ENCODE measurements around the gene CCER1. TPM values are rescaled to one million over a fixed set of nuclear protein-coding genes. Genes with fewer than 3 reads are reported as not detected.

The CCER1 gene
- total and polyA plus RNA-seq, 9 of the 15 experiments (the other 6 are each of a cell fraction or from before 2014, with no cell fraction given): not detected

DNA sequence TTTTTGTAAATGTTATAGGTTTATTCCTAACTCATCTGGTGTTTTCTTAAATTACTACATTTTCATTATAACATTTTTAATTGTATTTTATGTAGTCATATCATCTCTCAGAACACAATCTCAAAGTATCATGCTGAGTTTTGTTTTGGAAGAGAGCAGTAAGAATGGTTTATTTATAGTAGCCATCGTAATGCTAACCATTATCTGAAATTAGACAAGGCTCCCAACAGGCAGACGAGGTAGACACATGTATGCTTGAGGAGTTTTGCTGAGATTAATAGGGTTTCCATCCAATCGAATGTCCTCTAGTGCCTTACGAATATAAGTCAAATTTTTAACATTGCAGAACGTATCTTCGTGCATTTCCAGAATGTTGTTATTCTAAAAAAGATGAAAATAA lies 9.0 kb upstream of the CCER1 start (continued):
- no peak for TF ChIP-seq ZBTB33 (CRISPR knock-in tag; IDR thresholded peaks at IDR 0.05)

- H3K9ac ChIP-seq (ENCODE audit: insufficient read depth in 1 of 2, low read depth in 2 of 2, low read length in 2 of 2): no peak overlapping the region
- no peak for ATAC-seq
- H3K4me2 ChIP-seq (ENCODE audit: insufficient read depth, low read length): no peak overlapping the region
- H3K4me1 ChIP-seq (replicated peaks in 1 of 2; ENCODE audit: control insufficient read depth in 2 of 2, insufficient read depth in 2 of 2, low read length in 2 of 2): no peaks in the 10 kb centered on the region
- no peak for TF ChIP-seq HSF4 (CRISPR knock-in tag; IDR thresholded peaks at IDR 0.05; ENCODE audit: borderline replicate concordance)
- TF ChIP-seq PTTG1 (tag; IDR thresholded peaks at IDR 0.05; ENCODE audit: low read depth): no peak
- TF ChIP-seq SMAD4 (CRISPR knock-in tag; conservative IDR thresholded peaks at IDR 0.05): no peak
- no peak for TF ChIP-seq MCM3 (IDR thresholded peaks at IDR 0.05)
- TF ChIP-seq ZNF324 (CRISPR knock-in tag; IDR thresholded peaks at IDR 0.05): no peak
- TF ChIP-seq FOXP1 (CRISPR knock-in tag; IDR thresholded peaks at IDR 0.05): no peak
- TF ChIP-seq HDAC8 (tag; IDR thresholded peaks at IDR 0.05): no peak
- TF ChIP-seq LEF1 (IDR thresholded peaks at IDR 0.05): no peak
- no peaks in the 10 kb centered on the region for H3K36me3 ChIP-seq (ENCODE audit: control insufficient read depth, insufficient read depth, low read length)
- no peaks in the 10 kb centered on the region for H4K20me1 ChIP-seq (replicated peaks; ENCODE audit: control insufficient read depth, insufficient read depth, low read length)
- WGBS (ENCODE audit: insufficient coverage, low coverage, missing lambda C conversion rate): 2% methylated on average over 4 of the region's 4 CpGs
- no peaks in the 10 kb centered on the region for H3K9me3 ChIP-seq (replicated peaks; ENCODE audit: control insufficient read depth, insufficient read depth, low read depth, low read length)
- no peak for FAIRE-seq
- POLR2A ChIA-PET: no interaction called here
- no peaks in the 10 kb centered on the region for H3K79me2 ChIP-seq (ENCODE audit: control insufficient read depth, insufficient read depth, low read length)
- no peaks in the 10 kb centered on the region for H3K9me1 ChIP-seq (ENCODE audit: control insufficient read depth, insufficient read depth, low read length)
- H3K4me3 ChIP-seq: no peak overlapping the region
- CTCF ChIA-PET (ENCODE audit: low intra/inter-chr PET ratio): no interaction called here
- no peaks in the 10 kb centered on the region for H3K27me3 ChIP-seq (ENCODE audit: control insufficient read depth in 2 of 2, insufficient read depth in 2 of 2, low read length in 2 of 2)
- DNase-seq (ENCODE audit: extremely low read depth in 1 of 4, low spot score in 3 of 4): no peak
- in situ Hi-C loops (cut with MboI) (loop anchor here (25.0 kb wide), 2 partner anchors 1676 to 1949 kb away; no protein-coding TSS in a partner anchor), intact Hi-C loops (cut with micrococcal nuclease) (no loop called here)
- BruUV-seq (replicated peaks): no TSS peak
- H3K27ac ChIP-seq (ENCODE audit: extremely low read depth, low read depth, low read length): no peak overlapping the region
- H2AFZ ChIP-seq (ENCODE audit: low read depth, low read length): no peak overlapping the region
These were observed 6.2 kb upstream of the CCER1 start for GRCh38 chr12:90961154-90961553.

All from K562 (cell line).